ENCODE measurements around the gene KRT79. TPM values are rescaled to one million over a fixed set of nuclear protein-coding genes. Genes with fewer than 3 reads are reported as not detected.

KRT79 gene
- total and polyA plus RNA-seq, 2 of the 8 experiments (the other 6 are each of a cell fraction or from before 2014, with no cell fraction given), result not detected

DNA sequence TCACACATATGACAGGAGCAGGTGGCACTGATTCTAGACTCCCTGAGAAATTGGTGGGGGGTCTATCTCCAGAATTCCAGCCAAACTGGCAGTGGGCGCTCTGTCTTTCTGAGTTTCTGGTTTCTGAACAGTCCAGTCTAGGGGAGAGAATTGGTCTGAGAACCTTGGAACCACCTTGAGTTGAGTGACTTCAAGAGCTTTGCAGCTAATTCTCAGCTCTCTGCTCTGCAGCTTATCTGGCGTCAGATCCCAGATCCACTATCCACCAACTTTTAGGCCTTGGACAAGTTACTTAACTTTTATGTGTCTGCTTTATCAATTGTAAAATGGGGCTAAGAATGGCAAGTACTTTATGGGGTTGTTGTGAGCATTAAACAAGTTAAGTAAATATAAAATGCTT is 55.3 kb downstream of the KRT79 start:
- H2AK5ac ChIP-seq (ENCODE audit: low read depth, low read length), result no peak overlapping the region
- no peaks in the 10 kb centered on the region for H3K23me2 ChIP-seq (ENCODE audit: low read depth, low read length)
- H3K4me1 ChIP-seq (replicated peaks in 1 of 4; ENCODE audit: control insufficient read depth in 3 of 4, insufficient read depth in 4 of 4, low read length in 3 of 4), result no peaks in the 10 kb centered on the region
- no peak overlapping the region for H2BK15ac ChIP-seq (ENCODE audit: low read length)
- H3K79me1 ChIP-seq (ENCODE audit: low read depth, low read length), result no peaks in the 10 kb centered on the region
- DNase-seq (ENCODE audit: low read depth in 1 of 2, low spot score in 2 of 2) (no peak), FAIRE-seq (no peak)
- H3K4me2 ChIP-seq (ENCODE audit: insufficient read depth in 1 of 2, low read depth in 2 of 2, low read length in 2 of 2), result no peak overlapping the region
- H3K9me3 ChIP-seq (ENCODE audit: insufficient read depth in 2 of 2, low read depth in 1 of 2, low read length in 1 of 2), result no peaks in the 10 kb centered on the region
- TF ChIP-seq JUN (IDR thresholded peaks at IDR 0.05; ENCODE audit: low read depth, low read length) (no peak), RNF2 (IDR thresholded peaks at IDR 0.05; ENCODE audit: borderline replicate concordance, low read depth, low read length, missing control alignments, poor library complexity, severe bottlenecking) (no peak), CHD2 (IDR thresholded peaks at IDR 0.05; ENCODE audit: low read length) (no peak), TBP (IDR thresholded peaks at IDR 0.05; ENCODE audit: low read depth, low read length) (no peak)
- TF ChIP-seq, protein P1, sequence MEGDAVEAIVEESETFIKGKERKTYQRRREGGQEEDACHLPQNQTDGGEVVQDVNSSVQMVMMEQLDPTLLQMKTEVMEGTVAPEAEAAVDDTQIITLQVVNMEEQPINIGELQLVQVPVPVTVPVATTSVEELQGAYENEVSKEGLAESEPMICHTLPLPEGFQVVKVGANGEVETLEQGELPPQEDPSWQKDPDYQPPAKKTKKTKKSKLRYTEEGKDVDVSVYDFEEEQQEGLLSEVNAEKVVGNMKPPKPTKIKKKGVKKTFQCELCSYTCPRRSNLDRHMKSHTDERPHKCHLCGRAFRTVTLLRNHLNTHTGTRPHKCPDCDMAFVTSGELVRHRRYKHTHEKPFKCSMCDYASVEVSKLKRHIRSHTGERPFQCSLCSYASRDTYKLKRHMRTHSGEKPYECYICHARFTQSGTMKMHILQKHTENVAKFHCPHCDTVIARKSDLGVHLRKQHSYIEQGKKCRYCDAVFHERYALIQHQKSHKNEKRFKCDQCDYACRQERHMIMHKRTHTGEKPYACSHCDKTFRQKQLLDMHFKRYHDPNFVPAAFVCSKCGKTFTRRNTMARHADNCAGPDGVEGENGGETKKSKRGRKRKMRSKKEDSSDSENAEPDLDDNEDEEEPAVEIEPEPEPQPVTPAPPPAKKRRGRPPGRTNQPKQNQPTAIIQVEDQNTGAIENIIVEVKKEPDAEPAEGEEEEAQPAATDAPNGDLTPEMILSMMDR (IDR thresholded peaks at IDR 0.05; ENCODE audit: control extremely low read depth in 1 of 3, insufficient read depth in 1 of 3, low read depth in 1 of 3, low read length in 3 of 3), result no peak
- H3K4ac ChIP-seq (replicated peaks; ENCODE audit: insufficient read length, low read depth, low read length), result no peak overlapping the region
- H2BK20ac ChIP-seq (ENCODE audit: low read length), result no peak overlapping the region
- H3K23ac ChIP-seq (ENCODE audit: insufficient read length), result no peak overlapping the region
- no peak overlapping the region for H2AFZ ChIP-seq (ENCODE audit: low read length)
- no peak overlapping the region for H2BK12ac ChIP-seq (ENCODE audit: low read depth, low read length)
- no peak overlapping the region for H3K14ac ChIP-seq (ENCODE audit: insufficient read length)
- WGBS, 2 experiments (ENCODE audit: extremely low coverage in 1 of 2, insufficient coverage in 1 of 2, insufficient read length in 1 of 2, insufficient replicate concordance in 2 of 2, low coverage in 1 of 2, low lambda C conversion rate in 2 of 2, missing lambda C conversion rate in 1 of 2), result 84% methylated on average over 2 of the region's 2 CpGs; no CpG with 5 or more reads in 1 of the 2 experiments
- H3K4me3 ChIP-seq (ENCODE audit: extremely low read depth in 1 of 4, insufficient read depth in 2 of 4, low read depth in 3 of 4, low read length in 4 of 4), result no peak overlapping the region
- no peak overlapping the region for H4K91ac ChIP-seq (replicated peaks; ENCODE audit: insufficient read length, low read length)
- H2BK5ac ChIP-seq (ENCODE audit: low read depth, low read length), result no peak overlapping the region
- H4K20me1 ChIP-seq (replicated peaks in 1 of 2; ENCODE audit: control insufficient read depth in 1 of 2, insufficient read depth in 2 of 2, low read length in 2 of 2), result no peaks in the 10 kb centered on the region
- H3K79me2 ChIP-seq (ENCODE audit: control insufficient read depth in 1 of 2, insufficient read depth in 2 of 2, low read length in 2 of 2), result no peaks in the 10 kb centered on the region
- no peak overlapping the region for H3K18ac ChIP-seq (ENCODE audit: extremely low read depth, low read length)
- POLR2A ChIA-PET (ENCODE audit: partially characterized antibody), result no interaction called here
- no peak overlapping the region for H3K27ac ChIP-seq (ENCODE audit: low read depth, low read length)
- no peaks in the 10 kb centered on the region for H3K27me3 ChIP-seq (replicated peaks in 1 of 4; ENCODE audit: control insufficient read depth in 3 of 4, extremely low read depth in 1 of 4, insufficient read depth in 3 of 4, low read length in 3 of 4)
- no peak overlapping the region for H4K5ac ChIP-seq (ENCODE audit: insufficient read length, low read depth, low read length)
- H4K8ac ChIP-seq (ENCODE audit: extremely low read depth, insufficient read depth, low read length), result no peak overlapping the region
- H2BK120ac ChIP-seq (replicated peaks; ENCODE audit: low read depth, low read length), result no peak overlapping the region
- no peaks in the 10 kb centered on the region for H3K36me3 ChIP-seq (ENCODE audit: control insufficient read depth in 2 of 4, insufficient read depth in 4 of 4, low read length in 3 of 4)
- H3K56ac ChIP-seq (replicated peaks; ENCODE audit: insufficient read length, low read depth, low read length), result no peak overlapping the region
- no peak overlapping the region for H3K9ac ChIP-seq (replicated peaks in 1 of 4; ENCODE audit: extremely low read depth in 1 of 4, low read depth in 3 of 4, low read length in 3 of 4)
- CTCF ChIA-PET (ENCODE audit: partially characterized antibody), result interaction anchor here (1.1 to 3.5 kb wide), 8 partner anchors 9 to 168 kb away, joined by 3 to 10 read pairs (median 4); no protein-coding TSS in a partner anchor

Data from H1 (cell line).